Endothelial cell (in vitro differentiated cells): Measurements from ENCODE around the gene GGT5. TPM values are rescaled to one million over a fixed set of nuclear protein-coding genes. Genes with fewer than 3 reads are reported as not detected.
A peak's percentile ranks its signal among the peaks of the same experiment; 100 is the strongest.

Source experiments
- DNase-seq: peaks from one replicate; pipeline ENCODE4 v3.0.0; 2021; ENCODE audit warnings: low spot score
- H3K27ac Mint-ChIP-seq: one replicate; pipeline ENCODE4 v1.8.0; 2021; ENCODE audit warnings: mixed read lengths, inconsistent platforms; ENCODE audit not compliant: unreplicated experiment
- H3K27me3 Mint-ChIP-seq: one replicate; pipeline ENCODE4 v1.8.0; 2021; ENCODE audit warnings: mild to moderate bottlenecking, moderate library complexity, mixed read lengths, inconsistent platforms; ENCODE audit not compliant: unreplicated experiment
- H3K36me3 Mint-ChIP-seq: one replicate; pipeline ENCODE4 v1.8.0; 2021; ENCODE audit warnings: mild to moderate bottlenecking, low read depth, mixed read lengths, inconsistent platforms; ENCODE audit not compliant: unreplicated experiment
- H3K4me1 Mint-ChIP-seq: one replicate; pipeline ENCODE4 v1.8.0; 2021; ENCODE audit warnings: mild to moderate bottlenecking, mixed read lengths, inconsistent platforms; ENCODE audit not compliant: unreplicated experiment
- H3K4me3 Mint-ChIP-seq: one replicate; pipeline ENCODE4 v1.8.0; 2021; ENCODE audit warnings: mild to moderate bottlenecking, mixed read lengths, inconsistent platforms; ENCODE audit not compliant: unreplicated experiment
- H3K9me3 Mint-ChIP-seq: one replicate; pipeline ENCODE4 v1.8.0; 2021; ENCODE audit warnings: mixed read lengths, inconsistent platforms; ENCODE audit not compliant: unreplicated experiment
- total RNA-seq: library from RNA; stranded (reverse); fragmentation: NEBNext Ultra II Directional; extraction: Animal tissue kit (Norgen Biotek cat#: 25700); gene quantifications from one replicate; pipeline ENCODE4 v1.2.1, GENCODE V29; 2021; ENCODE audit not compliant: unreplicated experiment
- TF ChIP-seq, protein P1 (sequence below): fragments of 200-600 bp; sonication (generic); IDR thresholded peaks from one replicate; pipeline ENCODE4 v1.5.0; 2021; ENCODE audit warnings: antibody characterized with exemption; ENCODE audit not compliant: unreplicated experiment

Gene GGT5
- total RNA-seq, 1 donor from 2014 or later, result 1.6 TPM

DNA sequence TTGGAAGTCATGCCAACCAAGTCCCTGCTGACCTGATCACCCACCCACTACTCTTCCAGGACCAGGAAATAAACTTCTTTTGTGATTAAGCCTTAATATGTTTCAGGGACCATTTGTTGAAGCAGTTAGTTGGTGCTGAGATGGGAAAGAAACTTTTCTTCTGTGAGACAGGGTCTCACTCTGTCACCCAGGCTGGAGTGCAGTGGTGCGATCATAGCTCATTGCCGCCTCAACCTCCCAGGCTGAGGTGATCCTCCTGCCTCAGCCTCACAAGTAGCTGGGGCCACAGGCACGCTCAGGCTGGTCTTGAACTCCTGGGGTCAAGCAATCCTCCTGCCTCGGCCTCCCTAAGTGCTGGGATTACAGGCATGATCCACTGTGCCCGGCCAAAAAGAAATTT is 53.0 kb downstream of the GGT5 start:
- Mint-ChIP-seq H3K9me3 (no peaks in the 10 kb centered on the region), H3K27ac (no peak overlapping the region), H3K36me3 (no peaks in the 10 kb centered on the region), H3K4me1 (peaks cover 4% of the 10 kb centered on the region), H3K4me3 (no peak overlapping the region), H3K27me3 (peaks cover 2% of the 10 kb centered on the region)
- TF ChIP-seq, protein P1, sequence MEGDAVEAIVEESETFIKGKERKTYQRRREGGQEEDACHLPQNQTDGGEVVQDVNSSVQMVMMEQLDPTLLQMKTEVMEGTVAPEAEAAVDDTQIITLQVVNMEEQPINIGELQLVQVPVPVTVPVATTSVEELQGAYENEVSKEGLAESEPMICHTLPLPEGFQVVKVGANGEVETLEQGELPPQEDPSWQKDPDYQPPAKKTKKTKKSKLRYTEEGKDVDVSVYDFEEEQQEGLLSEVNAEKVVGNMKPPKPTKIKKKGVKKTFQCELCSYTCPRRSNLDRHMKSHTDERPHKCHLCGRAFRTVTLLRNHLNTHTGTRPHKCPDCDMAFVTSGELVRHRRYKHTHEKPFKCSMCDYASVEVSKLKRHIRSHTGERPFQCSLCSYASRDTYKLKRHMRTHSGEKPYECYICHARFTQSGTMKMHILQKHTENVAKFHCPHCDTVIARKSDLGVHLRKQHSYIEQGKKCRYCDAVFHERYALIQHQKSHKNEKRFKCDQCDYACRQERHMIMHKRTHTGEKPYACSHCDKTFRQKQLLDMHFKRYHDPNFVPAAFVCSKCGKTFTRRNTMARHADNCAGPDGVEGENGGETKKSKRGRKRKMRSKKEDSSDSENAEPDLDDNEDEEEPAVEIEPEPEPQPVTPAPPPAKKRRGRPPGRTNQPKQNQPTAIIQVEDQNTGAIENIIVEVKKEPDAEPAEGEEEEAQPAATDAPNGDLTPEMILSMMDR, result no peak
- no peak for DNase-seq

DNA sequence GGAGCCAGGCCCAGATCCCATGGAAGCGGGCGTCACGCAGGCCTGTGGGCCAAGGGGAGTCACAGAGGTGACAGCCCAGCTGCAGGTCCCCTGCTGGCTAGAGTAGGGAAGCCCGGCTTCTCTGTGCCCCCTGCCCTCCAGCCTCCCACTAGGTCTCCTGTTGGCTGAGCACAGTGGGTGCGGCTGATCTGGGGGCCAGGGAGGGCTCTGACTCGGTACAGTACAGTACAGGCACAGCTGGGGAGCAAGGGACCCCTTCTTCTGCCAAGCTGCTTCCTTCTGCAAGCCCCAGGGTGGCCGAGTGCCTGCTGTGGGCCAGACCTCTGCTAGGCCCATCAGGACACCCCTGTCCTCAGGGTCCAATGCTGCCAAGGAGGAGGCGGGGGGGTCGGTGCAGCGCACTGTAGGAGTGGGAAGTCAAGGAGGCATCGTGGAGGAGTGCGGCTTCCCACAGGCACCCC is 53.5 kb downstream of the GGT5 start:
- H3K4me3 Mint-ChIP-seq, result no peak overlapping the region
- H3K4me1 Mint-ChIP-seq, result peaks cover 4% of the 10 kb centered on the region
- H3K36me3 Mint-ChIP-seq, result no peaks in the 10 kb centered on the region
- TF ChIP-seq, protein P1, result no peak
- H3K9me3 Mint-ChIP-seq, result no peaks in the 10 kb centered on the region
- H3K27ac Mint-ChIP-seq, result no peak overlapping the region
- DNase-seq, result no peak
- H3K27me3 Mint-ChIP-seq, result peaks cover 3% of the 10 kb centered on the region

DNA sequence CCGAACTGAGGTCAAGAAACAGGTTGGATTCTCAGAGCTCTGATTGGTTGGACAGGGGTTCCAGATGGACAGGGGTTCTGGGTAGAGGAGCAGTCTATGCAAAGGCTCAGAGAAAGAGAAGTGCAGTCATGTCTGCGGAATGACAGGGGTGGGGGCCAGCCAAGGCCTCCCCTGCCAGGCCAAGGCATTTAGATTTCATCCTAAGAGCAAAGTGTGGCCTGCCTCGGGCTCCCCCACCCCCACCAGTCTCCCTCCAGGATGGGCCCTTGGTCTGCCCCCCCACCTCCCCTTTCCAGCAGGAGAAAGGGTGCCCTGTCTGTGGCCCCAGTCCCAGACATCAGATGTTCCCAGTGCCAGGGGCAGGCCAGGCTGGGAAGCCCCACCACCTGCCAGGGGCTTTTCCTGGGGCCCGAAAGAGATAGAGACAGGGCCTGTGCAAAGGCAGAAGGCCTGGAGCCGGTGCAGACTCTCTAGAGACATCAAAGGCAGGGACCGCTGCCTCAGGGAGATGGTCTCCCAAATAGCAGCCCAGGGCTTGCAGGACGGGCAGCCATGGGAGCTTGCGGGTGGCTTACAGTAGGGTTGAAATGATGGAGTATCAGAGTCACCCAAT is 54.2 kb downstream of the GGT5 start:
- DNase-seq, result no peak
- H3K9me3 Mint-ChIP-seq, result no peaks in the 10 kb centered on the region
- TF ChIP-seq, protein P1, result no peak
- peak overlapping the region; percentile 53 for H3K27ac Mint-ChIP-seq
- no peaks in the 10 kb centered on the region for H3K4me1 Mint-ChIP-seq
- H3K36me3 Mint-ChIP-seq, result no peaks in the 10 kb centered on the region
- H3K4me3 Mint-ChIP-seq, result no peak overlapping the region
- peaks cover 3% of the 10 kb centered on the region for H3K27me3 Mint-ChIP-seq

DNA sequence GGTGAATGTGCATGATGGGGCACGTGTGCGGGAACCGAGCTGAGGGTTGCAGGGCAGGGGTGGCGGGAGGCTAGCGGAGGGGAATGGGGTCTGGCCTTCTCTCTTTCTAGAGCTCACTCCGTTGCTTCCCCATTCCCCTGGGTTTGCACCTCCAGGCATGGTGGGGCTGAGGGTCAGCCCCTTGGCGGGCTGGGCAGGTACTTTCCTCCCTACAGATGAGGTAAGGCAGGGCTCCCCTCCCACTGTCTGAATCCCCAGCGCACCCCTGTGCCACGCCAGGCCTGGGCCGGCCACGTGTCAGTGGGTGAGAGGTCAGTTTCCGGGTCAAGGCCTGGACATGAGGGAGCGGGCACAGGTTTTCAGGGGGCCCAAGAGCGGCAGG is 54.7 kb downstream of the GGT5 start:
- H3K9me3 Mint-ChIP-seq, result no peaks in the 10 kb centered on the region
- no peak overlapping the region for H3K4me3 Mint-ChIP-seq
- H3K27ac Mint-ChIP-seq, result no peak overlapping the region
- H3K4me1 Mint-ChIP-seq, result no peaks in the 10 kb centered on the region
- no peak for DNase-seq
- peaks cover 3% of the 10 kb centered on the region for H3K27me3 Mint-ChIP-seq
- TF ChIP-seq, protein P1, result no peak
- no peaks in the 10 kb centered on the region for H3K36me3 Mint-ChIP-seq

DNA sequence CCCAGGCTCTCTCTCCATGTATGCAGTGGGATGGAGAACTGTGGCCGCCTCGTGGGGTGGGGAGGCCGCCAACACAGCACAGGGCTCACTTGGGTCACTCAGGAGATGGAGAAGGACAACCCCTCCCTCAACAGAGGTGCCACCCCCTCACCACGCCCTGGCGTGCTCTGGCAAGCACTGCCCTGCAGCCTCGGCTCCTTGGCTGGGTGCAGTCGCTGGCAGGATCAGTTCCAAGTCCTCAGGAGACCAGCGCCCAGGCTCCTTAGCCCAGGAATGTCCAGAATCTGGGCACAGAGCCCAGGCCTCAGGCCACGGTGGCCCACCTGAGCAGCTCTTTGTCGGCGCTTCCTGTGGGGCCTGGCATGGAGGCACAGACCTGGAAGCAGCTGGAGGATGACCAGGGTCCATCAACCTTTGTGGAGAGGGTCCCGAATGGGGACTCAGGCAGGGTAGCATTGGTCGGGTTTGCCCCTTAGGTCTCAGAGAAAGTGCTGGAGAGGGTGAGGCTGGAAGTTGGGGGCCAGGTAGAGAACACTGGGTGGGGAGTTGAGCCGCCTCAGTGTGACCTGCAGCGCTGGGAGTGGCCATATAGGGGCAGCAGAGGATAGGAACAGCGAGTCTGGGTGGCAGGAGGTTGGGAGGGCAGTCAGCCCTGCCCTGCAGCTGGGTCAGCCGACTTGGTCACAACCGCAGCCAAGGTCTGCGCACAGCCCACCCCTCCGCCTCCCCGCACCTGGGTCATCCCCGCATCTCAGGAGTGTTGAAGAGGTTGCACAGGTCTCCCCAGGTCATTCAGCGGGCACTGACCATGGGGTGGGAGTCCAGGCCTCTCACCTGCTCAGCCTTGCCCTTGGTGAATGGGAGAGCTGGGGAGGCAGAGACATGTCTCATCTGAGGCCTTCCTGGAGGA is 55.4 kb downstream of the GGT5 start:
- peak; percentile 82 for DNase-seq
- TF ChIP-seq, protein P1, result peak; percentile 68
- H3K36me3 Mint-ChIP-seq, result no peaks in the 10 kb centered on the region
- no peaks in the 10 kb centered on the region for H3K9me3 Mint-ChIP-seq
- H3K4me3 Mint-ChIP-seq, result no peak overlapping the region
- H3K27ac Mint-ChIP-seq, result no peak overlapping the region
- no peaks in the 10 kb centered on the region for H3K4me1 Mint-ChIP-seq
- peaks cover 6% of the 10 kb centered on the region for H3K27me3 Mint-ChIP-seq
